Astrocyte (in vitro differentiated cells and primary cell): ENCODE measurements around the gene DMRTA1.

Source experiments
- EZH2 ChIP-seq: IDR thresholded peaks from 2 replicates; pipeline ENCODE4 v1.6.1; 2012; ENCODE audit warnings: mild to moderate bottlenecking, low read length, inconsistent platforms; ENCODE audit not compliant: insufficient read depth
- TF ChIP-seq, protein P1 (sequence below): IDR thresholded peaks from 2 replicates; pipeline ENCODE4 v1.5.1; 2011; ENCODE audit warnings: low read depth, mild to moderate bottlenecking, inconsistent platforms, low read length, moderate library complexity; ENCODE audit not compliant: insufficient read depth

DNA sequence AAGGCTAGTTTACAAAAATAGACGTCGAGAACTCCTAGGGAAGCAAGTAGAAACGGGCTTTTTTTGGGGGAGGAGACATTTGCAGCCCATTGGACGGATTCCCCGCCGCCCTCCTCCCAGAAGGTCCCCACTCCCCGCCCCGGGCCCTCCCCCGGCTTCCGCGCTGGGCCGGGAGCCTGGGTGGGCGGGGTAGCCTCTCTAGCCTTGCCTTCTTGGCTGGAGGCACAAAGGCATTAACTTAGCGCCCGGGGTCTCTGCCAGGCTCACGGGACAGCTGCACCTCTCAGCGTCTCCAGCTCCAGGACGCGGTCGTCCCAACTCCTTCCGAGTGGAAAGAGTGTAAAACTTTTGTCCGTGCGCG, at the start of gene DMRTA1:
- TF ChIP-seq, protein P1, sequence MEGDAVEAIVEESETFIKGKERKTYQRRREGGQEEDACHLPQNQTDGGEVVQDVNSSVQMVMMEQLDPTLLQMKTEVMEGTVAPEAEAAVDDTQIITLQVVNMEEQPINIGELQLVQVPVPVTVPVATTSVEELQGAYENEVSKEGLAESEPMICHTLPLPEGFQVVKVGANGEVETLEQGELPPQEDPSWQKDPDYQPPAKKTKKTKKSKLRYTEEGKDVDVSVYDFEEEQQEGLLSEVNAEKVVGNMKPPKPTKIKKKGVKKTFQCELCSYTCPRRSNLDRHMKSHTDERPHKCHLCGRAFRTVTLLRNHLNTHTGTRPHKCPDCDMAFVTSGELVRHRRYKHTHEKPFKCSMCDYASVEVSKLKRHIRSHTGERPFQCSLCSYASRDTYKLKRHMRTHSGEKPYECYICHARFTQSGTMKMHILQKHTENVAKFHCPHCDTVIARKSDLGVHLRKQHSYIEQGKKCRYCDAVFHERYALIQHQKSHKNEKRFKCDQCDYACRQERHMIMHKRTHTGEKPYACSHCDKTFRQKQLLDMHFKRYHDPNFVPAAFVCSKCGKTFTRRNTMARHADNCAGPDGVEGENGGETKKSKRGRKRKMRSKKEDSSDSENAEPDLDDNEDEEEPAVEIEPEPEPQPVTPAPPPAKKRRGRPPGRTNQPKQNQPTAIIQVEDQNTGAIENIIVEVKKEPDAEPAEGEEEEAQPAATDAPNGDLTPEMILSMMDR: no peak
- no peak for TF ChIP-seq EZH2
